HepG2 (cell line): ENCODE measurements around the gene GBP7. TPM values are rescaled to one million over a fixed set of nuclear protein-coding genes. Genes with fewer than 3 reads are reported as not detected.

Experiments
- ATAC-seq: fragments of 200-7000 bp; cut with Tn5 transposase; 3 replicates; pipeline ENCODE4 v1.9.1; 2020; ENCODE audit warnings: mild to moderate bottlenecking, moderate library complexity
- BruUV-seq: library from RNA; stranded (reverse); fragments of 400-500 nt; replicated peaks from 2 replicates; lab custom pipeline; 2021; lab: Mats Ljungman, UMichigan
- CTCF ChIA-PET: fragments of 300-600 bp; formaldehyde crosslinking; extraction: SDS; loops from one replicate; lab custom pipeline; 2021; ENCODE audit warnings: low total read pairs, inconsistent platforms, low intra/inter-chr PET ratio; lab: Yijun Ruan, JAX
- POLR2A ChIA-PET: fragments of 350-600 bp; sonication (Branson Sonifier 250); formaldehyde crosslinking; loops from one replicate; lab custom pipeline; 2020; ENCODE audit warnings: antibody characterized with exemption, inconsistent platforms; lab: Yijun Ruan, JAX
- DNase-seq: peaks from one replicate; pipeline ENCODE4 v3.0.0-alpha.2; 2015; ENCODE audit warnings: low spot score
- FAIRE-seq: peaks from 3 replicates; lab custom pipeline; 2011; peaks lifted over from hg19 to GRCh38; lab: Jason Lieb, UNC
- H2AFZ ChIP-seq: one replicate; pipeline ENCODE4 v1.6.1; 2011; ENCODE audit warnings: low read length, inconsistent platforms
- H3K27ac ChIP-seq: fragments of 300-600 bp; 3 replicates; pipeline ENCODE4 v1.8.0; 2011; ENCODE audit warnings: mixed run types, mild to moderate bottlenecking, mixed read lengths, low read length, inconsistent platforms; ENCODE audit not compliant: insufficient read depth; ENCODE audit errors: extremely low read length
- H3K27me3 ChIP-seq, 2 experiments: fragments of 200-600 bp in 1 of 2; 2 replicates in 1 of 2; 3 replicates in 1 of 2; pipeline versions ENCODE4 v1.6.0 to v1.8.0; 2011; ENCODE audit warnings: low read length in 2 of 2, mild to moderate bottlenecking in 2 of 2, moderate library complexity in 2 of 2, inconsistent platforms in 1 of 2; ENCODE audit not compliant: insufficient read depth in 2 of 2, control insufficient read depth in 1 of 2
- H3K36me3 ChIP-seq, 2 experiments: fragments of 200-600 bp in 1 of 2; replicated peaks in 1 of 2; 2 replicates in 1 of 2; 3 replicates in 1 of 2; pipeline versions ENCODE4 v1.5.1 to v1.8.0; 2011; ENCODE audit warnings: low read length in 2 of 2, inconsistent platforms in 1 of 2; ENCODE audit not compliant: insufficient read depth in 2 of 2, control insufficient read depth in 1 of 2
- H3K4me1 ChIP-seq: 2 replicates; pipeline ENCODE4 v1.5.1; 2012; ENCODE audit warnings: low read length, inconsistent platforms; ENCODE audit not compliant: insufficient read depth
- H3K4me2 ChIP-seq: 2 replicates; pipeline ENCODE4 v1.6.0; 2011; ENCODE audit warnings: low read depth, low read length, inconsistent platforms
- H3K4me3 ChIP-seq, 3 experiments: fragments of 200-600 bp in 1 of 3; sonication (generic), shearing (Covaris generic) in 1 of 3; replicated peaks in 1 of 3; 2 replicates each; pipeline ENCODE4 v1.5.1; 2011 to 2016; ENCODE audit warnings: low read length in 3 of 3, inconsistent platforms in 2 of 3, low read depth in 2 of 3, mild to moderate bottlenecking in 2 of 3, control low read depth in 1 of 3, mixed read lengths in 1 of 3; ENCODE audit not compliant: insufficient read depth in 1 of 3
- H3K79me2 ChIP-seq: one replicate; pipeline ENCODE4 v1.6.1; 2011; ENCODE audit warnings: low read length, inconsistent platforms; ENCODE audit not compliant: insufficient read depth
- H3K9ac ChIP-seq: 2 replicates; pipeline ENCODE4 v1.6.0; 2011; ENCODE audit warnings: mild to moderate bottlenecking, low read depth, low read length, inconsistent platforms; ENCODE audit not compliant: insufficient read depth
- H3K9me3 ChIP-seq: 2 replicates; pipeline ENCODE4 v1.5.1; 2012; ENCODE audit warnings: mild to moderate bottlenecking, low read length
- H4K20me1 ChIP-seq: 2 replicates; pipeline ENCODE4 v1.6.0; 2011; ENCODE audit warnings: inconsistent platforms, mild to moderate bottlenecking, low read length, moderate library complexity; ENCODE audit not compliant: insufficient read depth
- CBFB ChIP-seq: sonication (generic); formaldehyde crosslinking; IDR thresholded peaks from 2 replicates; pipeline ENCODE4 v1.4.0; 2020; ENCODE audit warnings: missing genetic modification reagents
- FLYWCH1 ChIP-seq: sonication (generic); formaldehyde crosslinking; IDR thresholded peaks from 2 replicates; pipeline ENCODE4 v1.8.1; 2023; ENCODE audit warnings: mild to moderate bottlenecking, missing genetic modification reagents
- GTF2F1 ChIP-seq: fragments of 150-350 bp; IDR thresholded peaks from 2 replicates; pipeline ENCODE4 v1.6.1; 2014; ENCODE audit warnings: low read length
- HNF1B ChIP-seq: sonication (generic); formaldehyde crosslinking; IDR thresholded peaks from 2 replicates; pipeline ENCODE4 v1.5.1; 2020; ENCODE audit warnings: mild to moderate bottlenecking, moderate library complexity, missing genetic modification reagents
- PCBP2 ChIP-seq: fragments of 200-400 bp; formaldehyde crosslinking; optimal IDR thresholded peaks from 2 replicates; pipeline ENCODE3; 2018; ENCODE audit warnings: low read length, low read depth; ENCODE audit not compliant: poor library complexity, severe bottlenecking
- TMF1 ChIP-seq: sonication (generic); formaldehyde crosslinking; IDR thresholded peaks from 2 replicates; pipeline ENCODE4 v1.8.1; 2022; ENCODE audit warnings: low read depth, missing genetic modification reagents
- ZEB1 ChIP-seq: IDR thresholded peaks from 2 replicates; pipeline ENCODE4 v1.6.1; 2012; ENCODE audit warnings: mild to moderate bottlenecking, low read depth, inconsistent platforms; ENCODE audit not compliant: insufficient replicate concordance
- ZMYM4 ChIP-seq: sonication (generic); formaldehyde crosslinking; IDR thresholded peaks from 2 replicates; pipeline ENCODE4 v1.8.1; 2023; ENCODE audit warnings: mild to moderate bottlenecking, missing genetic modification reagents
- ZNF333 ChIP-seq: sonication (generic); formaldehyde crosslinking; IDR thresholded peaks from 2 replicates; pipeline ENCODE4 v1.4.0; 2020; ENCODE audit warnings: mild to moderate bottlenecking, missing genetic modification reagents, borderline replicate concordance
- ZNF550 ChIP-seq: sonication (generic); formaldehyde crosslinking; IDR thresholded peaks from 2 replicates; pipeline ENCODE4 v1.4.0; 2020; ENCODE audit warnings: mild to moderate bottlenecking, missing genetic modification reagents, borderline replicate concordance
- ZNF552 ChIP-seq: sonication (generic); formaldehyde crosslinking; IDR thresholded peaks from 2 replicates; pipeline ENCODE4 v1.9.0; 2022; ENCODE audit warnings: missing genetic modification reagents, mild to moderate bottlenecking, borderline replicate concordance
- ZNF576 ChIP-seq: sonication (generic); formaldehyde crosslinking; IDR thresholded peaks from 2 replicates; pipeline ENCODE4 v1.4.0; 2020; ENCODE audit warnings: mild to moderate bottlenecking, missing genetic modification reagents
- WGBS: methylation state at CpG from one replicate; pipeline ENCODE4 v1.1.6; 2017; ENCODE audit warnings: low lambda C conversion rate; 5-methylcytosine and 5-hydroxymethylcytosine counted together
- in situ Hi-C: cut with HindIII; loops from 2 replicates; pipeline ENCODE4 v1.10.0; 2017; ENCODE audit warnings: low pct_unique_long_range_greater_than_20kb; ENCODE audit not compliant: extremely low pct_ligation_motif_present
- intact Hi-C: fragments of 100-400 bp; cut with micrococcal nuclease; formaldehyde crosslinking; loops from one replicate; pipeline ENCODE4 v1.10.0; 2022; ENCODE audit not compliant: unreplicated experiment
- polyA plus RNA-seq, 8 experiments: library from polyadenylated mRNA; depleted of rRNA in 3 of 8; stranded (reverse) in 7 of 8; unstranded in 1 of 8; fragments of >200 nt; fragmentation: Illumina TruSeq in 4 of 8; extraction: Trizol in 4 of 8; gene quantifications; 2 replicates each; pipeline versions ENCODE4 v1.2.1 to v1.2.3, GENCODE V29; 2011 to 2016; ENCODE audit warnings: low read depth in 4 of 8, missing spikeins in 1 of 8, mixed read lengths in 1 of 8; ENCODE audit not compliant: insufficient read depth in 1 of 8
- total RNA-seq, 5 experiments: library from RNA; depleted of rRNA; stranded (reverse); fragments of >200 nt; fragmentation: Illumina TruSeq; extraction: Trizol; gene quantifications; 2 replicates each; pipeline ENCODE4 v1.2.3, GENCODE V29; 2016; ENCODE audit warnings: low read depth in 1 of 5
- TF ChIP-seq, protein P1 (sequence below): sonication (generic); formaldehyde crosslinking; IDR thresholded peaks from 2 replicates; pipeline ENCODE4 v1.8.0; 2022; ENCODE audit warnings: mild to moderate bottlenecking, missing genetic modification reagents, borderline replicate concordance

The GBP7 gene
- total and polyA plus RNA-seq, 2 of the 13 experiments (the other 11 are each of a cell fraction or from before 2014, with no cell fraction given), result not detected

- no peak overlapping the region for H2AFZ ChIP-seq
- no peak for FAIRE-seq
- ChIA-PET CTCF (no interaction called here), POLR2A (no interaction called here)
- WGBS, result 23% methylated on average over 2 of the region's 2 CpGs
- TF ChIP-seq TMF1 (CRISPR knock-in tag) (no peak), HNF1B (CRISPR knock-in tag) (no peak), ZMYM4 (CRISPR knock-in tag) (no peak), ZEB1 (no peak), FLYWCH1 (no peak), ZNF550 (CRISPR knock-in tag) (no peak), GTF2F1 (no peak), ZNF552 (CRISPR knock-in tag) (no peak), CBFB (no peak), PCBP2 (no peak), ZNF333 (CRISPR knock-in tag) (no peak), ZNF576 (no peak)
- TF ChIP-seq, protein P1, sequence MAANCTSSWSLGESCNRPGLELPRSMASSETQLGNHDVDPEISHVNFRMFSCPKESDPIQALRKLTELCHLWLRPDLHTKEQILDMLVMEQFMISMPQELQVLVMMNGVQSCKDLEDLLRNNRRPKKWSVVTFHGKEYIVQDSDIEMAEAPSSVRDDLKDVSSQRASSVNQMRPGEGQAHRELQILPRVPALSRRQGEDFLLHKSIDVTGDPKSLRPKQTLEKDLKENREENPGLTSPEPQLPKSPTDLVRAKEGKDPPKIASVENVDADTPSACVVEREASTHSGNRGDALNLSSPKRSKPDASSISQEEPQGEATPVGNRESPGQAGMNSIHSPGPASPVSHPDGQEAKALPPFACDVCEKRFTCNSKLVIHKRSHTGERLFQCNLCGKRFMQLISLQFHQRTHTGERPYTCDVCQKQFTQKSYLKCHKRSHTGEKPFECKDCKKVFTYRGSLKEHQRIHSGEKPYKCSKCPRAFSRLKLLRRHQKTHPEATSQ (CRISPR knock-in tag), result no peak
- in situ Hi-C loops, result loop anchor here (25.0 kb wide), 1 partner anchor 267 kb away; the partner anchor contains the start of gene GBP6
- no TSS peak for BruUV-seq
- H3K79me2 ChIP-seq, result no peaks in the 10 kb centered on the region
- no peak overlapping the region for H3K4me3 ChIP-seq
- no peak overlapping the region for H3K4me2 ChIP-seq
- intact Hi-C loops, result no loop called here
- H3K36me3 ChIP-seq, result no peaks in the 10 kb centered on the region
- no peak for DNase-seq
- no peaks in the 10 kb centered on the region for H3K27me3 ChIP-seq
- no peak for ATAC-seq
- H4K20me1 ChIP-seq, result no peaks in the 10 kb centered on the region
- no peak overlapping the region for H3K9ac ChIP-seq
- no peaks in the 10 kb centered on the region for H3K4me1 ChIP-seq
- peaks cover 5% of the 10 kb centered on the region; the same call in 1 of the 2 replicates for H3K9me3 ChIP-seq
- no peak overlapping the region for H3K27ac ChIP-seq
Measured at GRCh38 chr1:89095737-89096136, 80.1 kb downstream of the GBP7 start.
